ENCODE measurements around the gene LHFPL2. TPM values are rescaled to one million over a fixed set of nuclear protein-coding genes. Genes with fewer than 3 reads are reported as not detected.

LHFPL2 gene
- total and polyA plus RNA-seq, 2 donors: 19.2 to 146 TPM

DNA sequence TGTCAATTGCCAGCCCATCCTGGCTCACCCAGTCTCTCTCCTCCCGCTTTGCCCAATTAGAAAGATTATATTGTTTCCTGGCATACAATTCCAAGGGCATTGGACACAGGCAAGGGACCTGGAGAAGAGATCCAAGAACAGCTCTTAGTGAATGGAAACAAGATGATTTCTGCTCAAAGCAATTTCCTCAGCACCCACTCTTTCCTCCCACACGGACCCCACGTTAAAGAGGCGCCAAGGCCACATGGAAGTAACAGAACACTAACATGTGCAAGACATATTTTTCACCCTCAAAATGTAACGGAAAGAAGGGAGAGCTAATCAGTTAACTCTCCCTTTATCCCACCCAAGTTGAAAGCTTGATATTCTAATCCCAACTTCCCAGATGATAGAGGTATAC, 111.2 kb downstream of the LHFPL2 start:
- Histone ChIP-seq H3K36me3 (ENCODE audit: insufficient read depth) (no peaks in the 10 kb centered on the region), H3K27ac (ENCODE audit: low read depth) (no peak overlapping the region), H3K4me1 (ENCODE audit: insufficient read depth) (no peaks in the 10 kb centered on the region), H3K4me3 (ENCODE audit: low read depth, low read length) (no peak overlapping the region)
- 74% methylated on average over 5 of the region's 5 CpGs for WGBS
- no peak for DNase-seq (ENCODE audit: extremely low spot score)

DNA sequence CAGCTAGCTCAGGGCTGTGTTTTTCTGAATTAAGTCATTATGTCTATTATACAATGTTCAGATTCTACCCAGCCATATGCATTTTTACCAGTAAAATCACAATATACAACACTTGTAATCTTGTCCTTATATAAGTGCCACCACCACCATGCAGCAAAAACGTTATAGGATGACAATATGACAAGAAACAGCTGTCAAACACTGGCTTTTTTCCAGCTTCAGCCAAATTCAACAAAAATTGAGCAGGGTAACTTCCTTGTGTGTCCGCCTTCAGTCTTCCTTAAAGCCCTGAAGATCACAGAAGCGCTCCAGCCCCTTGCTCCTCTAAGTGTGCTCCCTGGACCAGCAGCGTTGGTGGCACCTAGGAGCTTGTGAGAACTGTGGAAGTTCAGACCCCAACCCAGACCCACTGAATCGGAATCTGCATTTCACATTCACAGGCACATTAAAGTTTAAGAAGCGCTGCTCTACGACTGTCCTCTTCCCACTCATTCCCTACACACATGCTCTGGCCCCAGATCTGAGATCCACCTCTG, 111.8 kb downstream of the LHFPL2 start:
- H3K4me1 ChIP-seq (ENCODE audit: insufficient read depth): no peaks in the 10 kb centered on the region
- H3K4me3 ChIP-seq (ENCODE audit: low read depth, low read length): no peak overlapping the region
- no peak overlapping the region for H3K27ac ChIP-seq (ENCODE audit: low read depth)
- DNase-seq (ENCODE audit: extremely low spot score): no peak
- 81% methylated on average over 7 of the region's 7 CpGs for WGBS
- H3K36me3 ChIP-seq (ENCODE audit: insufficient read depth): no peaks in the 10 kb centered on the region

DNA sequence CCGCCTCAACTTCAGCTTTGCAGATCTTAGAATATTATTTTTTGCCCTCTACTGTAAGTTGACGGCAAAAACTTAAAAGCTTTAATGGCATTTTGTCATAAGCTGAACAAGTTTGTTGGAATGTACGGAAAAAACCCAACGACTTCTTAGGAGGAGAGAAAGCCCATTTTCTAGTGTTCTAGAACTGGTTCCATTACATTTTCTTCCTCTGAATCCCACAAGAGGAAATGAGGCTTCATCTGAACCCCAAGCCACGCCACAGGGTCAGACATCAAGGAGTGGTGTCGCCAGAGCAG, 113.7 kb downstream of the LHFPL2 start:
- WGBS: 90% methylated on average over 6 of the region's 6 CpGs
- no peak for DNase-seq (ENCODE audit: extremely low spot score)
- Histone ChIP-seq H3K4me1 (ENCODE audit: insufficient read depth) (no peaks in the 10 kb centered on the region), H3K4me3 (ENCODE audit: low read depth, low read length) (no peak overlapping the region), H3K27ac (ENCODE audit: low read depth) (no peak overlapping the region), H3K36me3 (ENCODE audit: insufficient read depth) (no peaks in the 10 kb centered on the region)

DNA sequence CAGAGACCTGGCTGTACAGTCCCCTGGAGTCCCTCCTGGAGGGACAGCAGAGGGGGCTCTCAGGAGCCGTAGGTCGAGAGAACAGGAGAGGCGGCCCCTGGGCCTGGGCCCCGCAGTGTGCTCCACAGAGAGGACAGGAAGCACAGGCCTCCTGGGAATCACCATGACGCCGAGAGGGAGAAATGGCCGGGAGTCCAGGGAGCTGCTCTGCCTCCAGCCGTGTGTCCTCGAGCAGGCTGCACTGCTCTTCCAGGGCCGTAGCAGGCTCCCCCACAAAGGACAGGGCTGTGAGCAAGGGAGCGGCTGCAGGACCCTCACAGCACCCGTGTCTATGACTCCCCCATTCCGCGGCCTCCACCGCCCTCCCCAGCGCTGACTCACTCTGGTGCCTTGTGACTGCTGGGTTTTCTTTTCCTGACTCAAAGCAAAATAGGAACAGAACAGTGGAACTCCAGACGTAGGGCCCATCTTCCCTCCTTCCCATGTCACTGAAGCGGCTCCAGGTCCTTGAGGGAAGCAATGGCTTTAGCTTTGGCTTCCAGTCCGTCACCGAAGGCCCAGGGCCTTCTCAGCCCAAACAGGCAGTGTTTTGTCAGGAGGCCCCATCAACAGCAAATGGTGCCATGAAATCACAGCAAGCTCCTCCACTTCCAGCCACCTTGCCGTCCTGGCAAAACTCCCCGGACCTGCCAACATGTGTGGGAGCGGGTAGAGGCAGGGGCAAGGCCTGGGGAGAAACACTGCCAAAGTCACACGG, 114.2 kb downstream of the LHFPL2 start:
- no peak overlapping the region for H3K27ac ChIP-seq (ENCODE audit: low read depth)
- DNase-seq (ENCODE audit: extremely low spot score): no peak
- H3K4me1 ChIP-seq (ENCODE audit: insufficient read depth): no peaks in the 10 kb centered on the region
- 78% methylated on average over 24 of the region's 24 CpGs for WGBS
- H3K36me3 ChIP-seq (ENCODE audit: insufficient read depth): no peaks in the 10 kb centered on the region
- H3K4me3 ChIP-seq (ENCODE audit: low read depth, low read length): no peak overlapping the region

DNA sequence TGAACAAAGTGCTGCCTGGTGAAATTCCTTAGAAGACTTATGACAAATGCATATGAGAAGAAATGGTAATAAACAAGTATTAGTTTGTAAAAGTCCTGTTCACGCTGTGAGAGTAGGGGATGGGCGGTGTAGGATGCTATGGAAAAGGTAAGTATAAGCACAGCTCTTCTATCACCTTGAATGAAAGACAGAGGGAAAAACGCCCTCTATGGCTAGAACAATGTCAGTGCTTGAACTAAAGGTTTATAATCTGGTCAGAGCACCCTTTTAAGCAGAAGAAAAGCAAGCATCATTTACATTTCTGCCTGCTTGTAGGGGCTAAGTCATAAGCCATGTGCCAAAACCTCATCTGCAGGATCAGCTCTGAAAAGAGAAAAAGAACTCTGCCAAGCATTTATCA, 115.2 kb downstream of the LHFPL2 start:
- no peak for DNase-seq (ENCODE audit: extremely low spot score)
- WGBS: 82% methylated on average over 3 of the region's 3 CpGs
- Histone ChIP-seq H3K27ac (ENCODE audit: low read depth) (no peak overlapping the region), H3K36me3 (ENCODE audit: insufficient read depth) (no peaks in the 10 kb centered on the region), H3K4me1 (ENCODE audit: insufficient read depth) (no peaks in the 10 kb centered on the region), H3K4me3 (ENCODE audit: low read depth, low read length) (no peak overlapping the region)

DNA sequence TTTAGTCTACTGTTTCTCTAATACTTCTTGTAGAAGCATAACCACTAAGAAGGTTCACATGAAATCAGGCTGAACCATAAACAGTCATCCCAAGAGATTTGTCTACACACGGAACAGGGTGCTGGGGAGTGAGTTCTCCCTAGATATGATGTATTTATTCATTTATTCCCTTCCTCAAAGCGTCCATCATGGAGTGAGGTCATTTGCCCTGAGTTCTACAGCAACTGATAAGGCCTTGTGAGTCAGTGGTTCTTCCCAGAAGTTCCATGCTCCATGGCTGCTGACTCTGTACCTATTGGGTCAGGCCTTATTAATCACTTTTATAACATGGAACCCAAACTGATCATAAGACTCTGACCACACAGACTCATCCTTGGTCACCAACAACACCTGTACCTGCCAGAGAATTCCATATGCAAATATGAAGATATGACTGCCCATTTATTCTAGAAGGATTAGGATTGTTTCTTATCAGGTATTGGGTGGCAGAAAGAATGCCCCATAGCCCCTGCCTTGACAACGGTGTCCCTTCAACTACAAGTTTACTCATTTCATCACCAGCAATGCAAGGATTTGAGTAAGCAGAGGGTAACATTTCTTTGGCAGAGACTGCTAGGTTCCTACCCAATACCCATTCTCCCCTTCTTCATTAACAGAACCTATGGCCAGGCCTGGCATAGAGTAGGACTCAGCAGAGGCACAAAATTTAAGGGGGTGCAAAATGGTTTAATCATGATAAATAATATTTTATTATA, 118.1 kb downstream of the LHFPL2 start:
- Histone ChIP-seq H3K4me1 (ENCODE audit: insufficient read depth) (no peaks in the 10 kb centered on the region), H3K27ac (ENCODE audit: low read depth) (no peak overlapping the region), H3K4me3 (ENCODE audit: low read depth, low read length) (no peak overlapping the region), H3K36me3 (ENCODE audit: insufficient read depth) (no peaks in the 10 kb centered on the region)
- no peak for DNase-seq (ENCODE audit: extremely low spot score)
- 62% methylated on average over 3 of the region's 3 CpGs for WGBS

DNA sequence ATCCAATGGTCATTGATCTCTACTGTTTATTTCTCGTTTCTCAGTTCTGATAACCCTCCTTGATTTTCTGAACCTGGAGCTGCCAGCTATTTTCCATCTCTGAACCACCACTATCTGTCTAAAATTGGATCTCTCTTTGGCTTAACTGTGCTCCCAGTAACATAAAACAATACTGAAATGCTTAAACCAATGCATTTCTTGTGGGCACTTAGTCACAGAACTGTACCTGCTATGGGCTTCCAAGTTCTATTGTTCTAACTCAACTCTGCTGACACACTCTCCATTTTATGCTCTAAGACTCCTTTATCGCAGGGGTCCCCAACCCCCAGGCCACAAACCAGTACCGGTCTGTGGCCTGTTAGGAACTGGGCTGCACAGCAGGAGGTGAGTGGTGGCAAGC, 120.6 kb downstream of the LHFPL2 start:
- 77% methylated on average over 3 of the region's 3 CpGs for WGBS
- DNase-seq (ENCODE audit: extremely low spot score): no peak
- Histone ChIP-seq H3K27ac (ENCODE audit: low read depth) (no peak overlapping the region), H3K36me3 (ENCODE audit: insufficient read depth) (no peaks in the 10 kb centered on the region), H3K4me1 (ENCODE audit: insufficient read depth) (peaks cover 1% of the 10 kb centered on the region), H3K4me3 (ENCODE audit: low read depth, low read length) (no peak overlapping the region)

DNA sequence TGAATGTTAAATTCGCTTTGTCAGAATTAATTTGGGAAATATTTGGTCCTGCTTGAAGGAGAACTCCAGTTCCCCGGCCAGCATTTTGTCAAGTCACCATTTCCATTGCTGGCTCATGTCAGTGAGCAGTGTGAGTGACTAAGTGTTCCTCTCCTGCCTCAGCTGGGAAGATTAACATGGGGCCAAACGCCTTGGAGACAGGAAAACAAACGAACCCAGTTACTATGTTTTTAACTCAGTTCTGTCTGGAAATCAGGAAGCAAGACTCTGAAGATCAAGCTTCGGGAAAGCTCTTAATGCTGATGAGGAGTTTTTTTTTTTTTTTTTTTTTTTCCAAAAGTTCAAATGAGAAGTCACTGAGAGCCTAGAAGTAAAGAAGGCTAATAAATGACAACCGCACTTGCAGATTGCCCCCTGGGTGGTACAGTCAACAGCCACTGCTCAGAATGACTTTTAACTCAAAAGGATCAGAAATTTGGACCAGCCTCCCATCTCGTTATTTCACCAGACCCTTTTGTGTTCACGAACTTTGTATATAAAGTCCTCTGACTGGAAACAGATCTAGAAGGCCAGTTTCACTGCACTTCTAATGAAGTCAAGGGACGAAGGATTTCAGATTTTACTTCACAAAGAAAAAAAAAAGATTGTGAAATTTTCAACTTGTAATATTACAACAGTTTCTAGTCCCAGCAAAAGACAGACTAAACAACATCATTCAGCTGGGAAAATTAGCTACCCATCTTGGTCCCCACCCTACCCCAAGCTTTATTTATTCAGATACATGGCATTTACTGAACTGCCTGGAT, 121.3 kb downstream of the LHFPL2 start:
- 18% methylated on average over 9 of the region's 9 CpGs for WGBS
- Histone ChIP-seq H3K4me3 (ENCODE audit: low read depth, low read length) (no peak overlapping the region), H3K36me3 (ENCODE audit: insufficient read depth) (no peaks in the 10 kb centered on the region), H3K27ac (ENCODE audit: low read depth) (peak overlapping the region; percentile 81), H3K4me1 (ENCODE audit: insufficient read depth) (peaks cover 1% of the 10 kb centered on the region)
- DNase-seq (ENCODE audit: extremely low spot score): no peak

DNA sequence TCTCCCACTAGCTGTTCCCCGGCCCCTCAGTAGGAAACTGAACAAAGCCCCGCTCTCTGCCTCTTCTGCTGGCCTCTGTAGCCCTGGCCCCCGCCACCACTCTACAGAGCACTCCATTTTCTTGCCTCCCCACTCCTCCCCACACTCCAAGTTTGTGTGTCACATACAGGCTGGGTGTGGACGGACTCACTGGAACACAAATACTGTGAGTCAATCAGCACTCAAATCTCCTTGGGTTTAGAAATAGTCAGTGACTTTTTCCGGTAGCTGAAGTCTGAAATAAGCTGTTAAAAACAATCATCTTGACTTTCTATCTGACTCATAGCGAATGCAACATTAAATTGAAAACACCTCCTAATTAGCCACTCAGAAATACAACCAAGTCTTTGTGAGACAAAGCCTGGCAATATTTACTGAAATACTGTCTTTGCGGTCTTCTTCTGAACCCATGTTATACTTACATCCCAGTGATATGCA, 122.5 kb downstream of the LHFPL2 start:
- H3K4me3 ChIP-seq (ENCODE audit: low read depth, low read length): no peak overlapping the region
- no peak for DNase-seq (ENCODE audit: extremely low spot score)
- H3K27ac ChIP-seq (ENCODE audit: low read depth): no peak overlapping the region
- H3K4me1 ChIP-seq (ENCODE audit: insufficient read depth): peaks cover 1% of the 10 kb centered on the region
- WGBS: 83% methylated on average over 7 of the region's 7 CpGs
- no peaks in the 10 kb centered on the region for H3K36me3 ChIP-seq (ENCODE audit: insufficient read depth)

DNA sequence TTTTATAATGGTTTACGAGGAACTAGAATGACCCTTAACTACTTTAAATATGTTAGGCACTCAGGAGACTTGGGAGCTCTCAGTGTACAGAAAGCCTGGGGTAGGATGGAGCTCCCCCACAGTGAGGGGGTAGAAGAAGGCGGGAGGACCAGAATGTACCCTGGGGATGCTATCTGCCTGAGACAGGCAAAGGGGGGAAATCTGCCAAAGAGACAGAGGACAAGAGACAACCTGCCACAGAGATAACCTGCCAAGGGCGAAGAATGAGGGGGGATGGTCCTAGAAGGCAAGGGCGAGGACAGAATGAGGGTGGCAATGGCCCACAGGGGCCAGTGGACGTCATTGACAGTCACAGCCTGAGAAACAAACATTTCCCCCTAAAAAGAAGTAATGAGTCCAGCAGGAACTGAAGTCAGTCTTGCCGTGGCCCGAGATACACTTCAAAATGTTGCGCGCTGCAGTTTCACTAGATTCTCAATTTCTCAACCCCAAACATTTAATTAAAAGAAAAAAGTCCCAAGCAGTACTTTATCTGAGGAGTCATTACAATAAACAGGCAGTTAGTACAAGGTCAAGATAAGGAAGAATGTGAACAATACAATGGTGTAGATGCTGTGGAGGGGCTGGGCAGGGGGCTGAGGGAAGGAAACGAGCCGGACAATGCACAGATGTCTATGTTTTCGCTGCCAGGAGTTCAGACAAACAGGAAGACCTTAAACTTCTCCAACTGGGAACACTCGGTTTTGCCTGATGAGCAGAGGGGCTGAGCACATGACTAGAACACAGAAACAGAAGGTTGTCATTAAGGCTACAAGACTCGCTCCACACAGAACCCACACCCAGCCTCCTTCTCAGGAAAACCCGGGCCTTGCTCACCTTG, 125.0 kb downstream of the LHFPL2 start:
- no peaks in the 10 kb centered on the region for H3K36me3 ChIP-seq (ENCODE audit: insufficient read depth)
- no peak overlapping the region for H3K4me3 ChIP-seq (ENCODE audit: low read depth, low read length)
- no peak overlapping the region for H3K27ac ChIP-seq (ENCODE audit: low read depth)
- 75% methylated on average over 15 of the region's 15 CpGs for WGBS
- H3K4me1 ChIP-seq (ENCODE audit: insufficient read depth): peaks cover 3% of the 10 kb centered on the region
- no peak for DNase-seq (ENCODE audit: extremely low spot score)

DNA sequence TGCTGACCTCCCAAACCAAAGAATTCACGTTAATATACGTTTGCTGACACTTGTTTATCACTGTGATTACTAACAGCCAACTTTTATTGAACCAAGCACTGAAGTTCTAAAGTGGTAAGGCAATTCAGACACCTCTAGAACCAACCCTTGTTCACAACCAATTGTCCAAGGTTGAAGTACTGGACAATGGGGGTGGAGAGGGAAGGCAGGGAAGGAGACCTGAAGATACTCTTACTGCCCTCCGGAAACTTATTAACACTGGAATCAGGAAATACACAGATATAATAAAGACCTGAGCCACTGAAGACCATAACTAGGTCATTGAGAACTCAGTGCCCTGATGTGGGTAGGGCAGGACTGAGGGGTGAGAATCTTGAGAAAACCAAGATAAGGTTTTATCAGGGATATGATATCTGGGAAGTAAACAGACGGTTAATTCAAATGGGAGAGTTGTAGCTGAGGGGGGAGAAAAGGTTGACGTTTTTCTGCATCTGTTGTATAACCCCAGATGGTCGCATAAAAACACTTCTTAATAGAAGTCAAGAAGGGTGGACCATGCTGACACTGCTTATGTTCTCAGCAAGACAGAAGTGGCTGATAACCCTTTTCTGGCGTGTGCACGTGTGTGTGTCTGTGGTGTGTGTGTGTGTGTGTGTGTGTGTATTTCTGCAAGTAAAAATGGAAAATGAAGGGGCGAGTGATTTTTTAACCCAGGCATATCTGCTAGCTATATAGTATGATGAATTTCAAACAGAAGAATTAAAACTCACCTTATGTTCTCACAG, 125.9 kb downstream of the LHFPL2 start:
- Histone ChIP-seq H3K27ac (ENCODE audit: low read depth) (no peak overlapping the region), H3K36me3 (ENCODE audit: insufficient read depth) (no peaks in the 10 kb centered on the region), H3K4me3 (ENCODE audit: low read depth, low read length) (no peak overlapping the region), H3K4me1 (ENCODE audit: insufficient read depth) (peaks cover 3% of the 10 kb centered on the region)
- DNase-seq (ENCODE audit: extremely low spot score): no peak
- 59% methylated on average over 9 of the region's 9 CpGs for WGBS

DNA sequence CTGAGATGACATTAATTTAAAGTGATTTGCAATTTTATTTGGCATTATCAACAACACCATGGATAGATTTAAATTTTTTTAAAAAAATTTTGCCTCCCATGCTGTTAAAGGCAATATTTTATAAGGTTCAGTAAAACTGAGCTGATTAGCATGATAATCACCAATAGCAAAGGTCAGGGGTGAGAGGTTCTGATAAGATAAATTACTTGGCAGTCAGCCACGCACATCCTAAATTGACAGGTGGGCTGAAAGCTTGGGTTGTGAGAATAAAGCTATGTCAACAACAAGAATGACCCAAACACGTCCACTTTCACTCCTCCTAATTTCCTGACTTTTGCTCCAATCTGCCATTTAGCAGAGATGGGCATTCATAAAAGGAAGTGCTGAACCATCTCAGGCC, 127.1 kb downstream of the LHFPL2 start:
- H3K4me3 ChIP-seq (ENCODE audit: low read depth, low read length): no peak overlapping the region
- peaks cover 3% of the 10 kb centered on the region for H3K4me1 ChIP-seq (ENCODE audit: insufficient read depth)
- WGBS: 70% methylated on average over 2 of the region's 2 CpGs
- H3K36me3 ChIP-seq (ENCODE audit: insufficient read depth): no peaks in the 10 kb centered on the region
- no peak for DNase-seq (ENCODE audit: extremely low spot score)
- H3K27ac ChIP-seq (ENCODE audit: low read depth): no peak overlapping the region

Data from urinary bladder (tissue), 4 donors.